Raji (cell line): ENCODE results near the gene FAM217B.

Experiments
- POLR2A ChIP-seq: IDR thresholded peaks from 2 replicates; pipeline ENCODE4 v1.6.1; 2011; ENCODE audit warnings: low read depth, low read length, control low read depth; ENCODE audit not compliant: insufficient read depth

The FAM217B gene

GRCh38 chr20:59933849-59934585, 6.2 kb upstream of the FAM217B start:
- no peak for TF ChIP-seq POLR2A

GRCh38 chr20:59935457-59936185, 4.6 kb upstream of the FAM217B start:
- TF ChIP-seq POLR2A, result no peak

GRCh38 chr20:59936409-59936808, 3.8 kb upstream of the FAM217B start:
- TF ChIP-seq POLR2A, result no peak

GRCh38 chr20:59937150-59937549, 3.0 kb upstream of the FAM217B start:
- TF ChIP-seq POLR2A, result no peak

GRCh38 chr20:59938221-59938620, 2.0 kb upstream of the FAM217B start:
- TF ChIP-seq POLR2A, result no peak

GRCh38 chr20:59938696-59939051, 1.5 kb upstream of the FAM217B start:
- no peak for TF ChIP-seq POLR2A

GRCh38 chr20:59939052-59939878, 924 bp upstream of the FAM217B start:
- TF ChIP-seq POLR2A, result no peak

GRCh38 chr20:59939879-59940128, 385 bp upstream of the FAM217B start:
- no peak for TF ChIP-seq POLR2A

GRCh38 chr20:59940956-59941294, 736 bp downstream of the FAM217B start:
- no peak for TF ChIP-seq POLR2A

- TF ChIP-seq POLR2A, result no peak
Observed at GRCh38 chr20:59942245-59942644, 2.1 kb downstream of the FAM217B start.

- TF ChIP-seq POLR2A, result no peak
Observed at GRCh38 chr20:59944726-59945125, 4.5 kb downstream of the FAM217B start.

- no peak for TF ChIP-seq POLR2A
Observed at GRCh38 chr20:59945175-59945574, 5.0 kb downstream of the FAM217B start.

- no peak for TF ChIP-seq POLR2A
Observed at GRCh38 chr20:59945731-59946130, 5.5 kb downstream of the FAM217B start.

GRCh38 chr20:59947376-59947775, 7.2 kb downstream of the FAM217B start:
- no peak for TF ChIP-seq POLR2A

GRCh38 chr20:59948212-59948611, 8.0 kb downstream of the FAM217B start:
- no peak for TF ChIP-seq POLR2A

GRCh38 chr20:59948828-59949720, 8.9 kb downstream of the FAM217B start:
- TF ChIP-seq POLR2A, result no peak

- TF ChIP-seq POLR2A, result no peak
Observed at GRCh38 chr20:59949911-59950310, 9.7 kb downstream of the FAM217B start.
